HG03175 (cell line): ENCODE results near the gene NFATC1.
"Not testable (repeated sequence)": the region's sequence is repeated elsewhere in the genome, so short reads cannot be mapped to it uniquely, and the experiment has no call there.

Source experiments
- ATAC-seq: cut with Tn5 transposase; IDR thresholded peaks from one replicate; pipeline ENCODE4 v1.9.1; 2021; ENCODE audit warnings: mild to moderate bottlenecking, moderate library complexity; ENCODE audit not compliant: unreplicated experiment

The NFATC1 gene

GRCh38 chr18:79374408-79375171, 21.1 kb upstream of the NFATC1 start:
- ATAC-seq: peak; percentile 78

- no peak for ATAC-seq
These were observed 20.1 kb upstream of the NFATC1 start for GRCh38 chr18:79375441-79376154.

- not testable (repeated sequence) for ATAC-seq
These were observed 19.1 kb upstream of the NFATC1 start for GRCh38 chr18:79376661-79377060.

GRCh38 chr18:79377187-79377891, 18.4 kb upstream of the NFATC1 start:
- no peak for ATAC-seq

GRCh38 chr18:79378536-79379250, 17.0 kb upstream of the NFATC1 start:
- ATAC-seq: peak; percentile 56

GRCh38 chr18:79379251-79379905, 16.4 kb upstream of the NFATC1 start:
- no peak for ATAC-seq

- no peak for ATAC-seq
These were observed 15.6 kb upstream of the NFATC1 start for GRCh38 chr18:79379931-79380815.

GRCh38 chr18:79380816-79381806, 14.6 kb upstream of the NFATC1 start:
- ATAC-seq: no peak

- ATAC-seq: no peak
These were observed 13.9 kb upstream of the NFATC1 start for GRCh38 chr18:79381811-79382311.

- no peak for ATAC-seq
These were observed 12.9 kb upstream of the NFATC1 start for GRCh38 chr18:79382681-79383387.

- ATAC-seq: no peak
These were observed 12.2 kb upstream of the NFATC1 start for GRCh38 chr18:79383388-79384056.

GRCh38 chr18:79384151-79384807, 11.5 kb upstream of the NFATC1 start:
- no peak for ATAC-seq

GRCh38 chr18:79384834-79385233, 10.9 kb upstream of the NFATC1 start:
- ATAC-seq: no peak

GRCh38 chr18:79385326-79385707, 10.4 kb upstream of the NFATC1 start:
- no peak for ATAC-seq

- no peak for ATAC-seq
These were observed 9.9 kb upstream of the NFATC1 start for GRCh38 chr18:79385708-79386341.

- no peak for ATAC-seq
These were observed 9.2 kb upstream of the NFATC1 start for GRCh38 chr18:79386547-79386946.
